KMS-11 (cell line): ENCODE measurements around the gene HACD4.

Experiments
- H2AFZ ChIP-seq: fragments of 200-600 bp; sonication (generic); 2 replicates; pipeline ENCODE4 v1.6.1; 2016; ENCODE audit warnings: antibody characterized with exemption, mixed run types, low read depth
- H3K27ac ChIP-seq: fragments of 200-600 bp; sonication (generic); 2 replicates; pipeline ENCODE4 v1.6.1; 2016; ENCODE audit warnings: mild to moderate bottlenecking, mixed run types
- H3K27me3 ChIP-seq: fragments of 200-600 bp; sonication (generic); 2 replicates; pipeline ENCODE4 v1.6.1; 2017; ENCODE audit warnings: mild to moderate bottlenecking, low read depth, mixed run types, moderate library complexity; ENCODE audit not compliant: insufficient read depth
- H3K36me3 ChIP-seq: fragments of 200-600 bp; sonication (generic); 2 replicates; pipeline ENCODE4 v1.6.1; 2017; ENCODE audit warnings: mild to moderate bottlenecking, mixed run types; ENCODE audit not compliant: insufficient read depth
- H3K4me1 ChIP-seq: fragments of 200-600 bp; sonication (generic); 2 replicates; pipeline ENCODE4 v1.6.1; 2016; ENCODE audit warnings: mild to moderate bottlenecking, low read depth, mixed run types; ENCODE audit not compliant: poor library complexity, severe bottlenecking
- H3K4me2 ChIP-seq: fragments of 200-600 bp; sonication (generic); 2 replicates; pipeline ENCODE4 v1.7.0; 2016; ENCODE audit warnings: mild to moderate bottlenecking, mixed run types
- H3K4me3 ChIP-seq: fragments of 200-600 bp; sonication (generic); IDR thresholded peaks from 2 replicates; pipeline ENCODE4 v1.6.1; 2017; ENCODE audit warnings: low read depth, low read length, mixed read lengths; ENCODE audit not compliant: insufficient read depth
- H3K79me2 ChIP-seq: fragments of 200-600 bp; sonication (generic); 2 replicates; pipeline ENCODE4 v1.6.1; 2016; ENCODE audit warnings: low read depth, mixed run types; ENCODE audit not compliant: insufficient read depth
- H3K9ac ChIP-seq: fragments of 200-600 bp; sonication (generic); 2 replicates; pipeline ENCODE4 v1.6.1; 2016; ENCODE audit warnings: mild to moderate bottlenecking, mixed run types
- H4K20me1 ChIP-seq: fragments of 200-600 bp; sonication (generic); 2 replicates; pipeline ENCODE4 v1.6.1; 2016; ENCODE audit warnings: mild to moderate bottlenecking, mixed run types; ENCODE audit not compliant: insufficient read depth
- TF ChIP-seq, protein P1 (sequence below): fragments of 200-600 bp; sonication (generic); conservative IDR thresholded peaks from 2 replicates; pipeline ENCODE4 v1.6.1; 2017; ENCODE audit warnings: low read depth, mild to moderate bottlenecking, antibody characterized with exemption, low read length, moderate library complexity, mixed read lengths

The HACD4 gene

DNA sequence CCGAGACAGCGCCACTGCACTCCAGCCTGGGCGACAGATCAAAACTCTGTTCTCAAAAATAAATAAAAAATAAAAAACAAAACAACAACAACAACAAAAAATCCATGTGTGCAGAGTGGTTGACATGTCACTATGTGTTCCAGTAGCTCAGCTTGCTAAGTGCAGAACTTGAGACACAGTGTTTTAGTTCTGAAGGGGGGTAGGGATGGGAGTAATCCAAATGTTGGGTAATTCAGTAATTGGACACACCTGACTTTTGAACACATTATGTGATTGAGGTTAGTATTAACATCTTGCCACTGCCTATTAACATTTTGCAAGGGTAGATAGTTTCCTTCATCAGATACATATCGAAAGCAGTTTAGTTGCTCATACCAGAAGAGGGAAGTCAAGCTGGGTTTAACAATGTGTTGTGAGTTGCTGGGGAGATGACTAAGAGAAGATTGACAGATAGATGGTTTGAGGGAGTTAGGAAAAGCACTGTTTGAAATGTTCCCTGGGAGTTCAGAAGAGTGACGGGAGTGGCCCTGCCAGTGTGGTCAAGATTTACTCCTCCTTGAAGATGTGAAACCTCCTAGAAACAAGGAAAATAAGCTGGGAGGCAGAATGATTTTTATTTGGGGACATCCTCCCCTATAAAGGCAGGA, 928 bp downstream of the HACD4 start:
- Histone ChIP-seq H3K27me3 (no peaks in the 10 kb centered on the region), H4K20me1 (no peaks in the 10 kb centered on the region), H3K79me2 (no peaks in the 10 kb centered on the region), H3K9ac (no peak overlapping the region), H3K4me2 (no peak overlapping the region), H3K27ac (no peak overlapping the region), H3K4me1 (no peaks in the 10 kb centered on the region), H3K4me3 (no peak overlapping the region), H2AFZ (no peak overlapping the region), H3K36me3 (no peaks in the 10 kb centered on the region)
- TF ChIP-seq, protein P1, sequence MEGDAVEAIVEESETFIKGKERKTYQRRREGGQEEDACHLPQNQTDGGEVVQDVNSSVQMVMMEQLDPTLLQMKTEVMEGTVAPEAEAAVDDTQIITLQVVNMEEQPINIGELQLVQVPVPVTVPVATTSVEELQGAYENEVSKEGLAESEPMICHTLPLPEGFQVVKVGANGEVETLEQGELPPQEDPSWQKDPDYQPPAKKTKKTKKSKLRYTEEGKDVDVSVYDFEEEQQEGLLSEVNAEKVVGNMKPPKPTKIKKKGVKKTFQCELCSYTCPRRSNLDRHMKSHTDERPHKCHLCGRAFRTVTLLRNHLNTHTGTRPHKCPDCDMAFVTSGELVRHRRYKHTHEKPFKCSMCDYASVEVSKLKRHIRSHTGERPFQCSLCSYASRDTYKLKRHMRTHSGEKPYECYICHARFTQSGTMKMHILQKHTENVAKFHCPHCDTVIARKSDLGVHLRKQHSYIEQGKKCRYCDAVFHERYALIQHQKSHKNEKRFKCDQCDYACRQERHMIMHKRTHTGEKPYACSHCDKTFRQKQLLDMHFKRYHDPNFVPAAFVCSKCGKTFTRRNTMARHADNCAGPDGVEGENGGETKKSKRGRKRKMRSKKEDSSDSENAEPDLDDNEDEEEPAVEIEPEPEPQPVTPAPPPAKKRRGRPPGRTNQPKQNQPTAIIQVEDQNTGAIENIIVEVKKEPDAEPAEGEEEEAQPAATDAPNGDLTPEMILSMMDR: no peak

DNA sequence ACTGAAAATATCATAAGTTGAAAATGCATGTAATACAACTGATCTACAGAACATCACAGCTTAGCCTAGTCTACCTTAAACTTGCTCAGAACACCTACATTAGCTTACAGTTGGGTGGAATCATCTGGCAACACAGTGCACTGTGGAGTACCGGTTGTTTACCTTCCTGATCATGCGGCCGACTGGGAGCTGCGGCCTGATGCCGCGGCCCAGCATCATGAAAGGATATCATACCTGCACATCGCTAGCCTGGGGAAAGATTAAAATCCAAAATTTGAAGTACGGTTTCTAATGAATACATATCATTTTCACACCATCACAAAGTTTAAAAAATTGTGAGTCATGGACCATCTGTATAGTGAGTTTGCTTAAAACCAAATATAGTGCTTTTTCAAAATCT, 1.8 kb downstream of the HACD4 start:
- TF ChIP-seq, protein P1: no peak
- no peak overlapping the region for H3K27ac ChIP-seq
- H4K20me1 ChIP-seq: no peaks in the 10 kb centered on the region
- H3K36me3 ChIP-seq: no peaks in the 10 kb centered on the region
- H3K4me2 ChIP-seq: no peak overlapping the region
- no peak overlapping the region for H3K9ac ChIP-seq
- H3K27me3 ChIP-seq: no peaks in the 10 kb centered on the region
- no peak overlapping the region for H2AFZ ChIP-seq
- H3K79me2 ChIP-seq: no peaks in the 10 kb centered on the region
- no peaks in the 10 kb centered on the region for H3K4me1 ChIP-seq
- no peak overlapping the region for H3K4me3 ChIP-seq

DNA sequence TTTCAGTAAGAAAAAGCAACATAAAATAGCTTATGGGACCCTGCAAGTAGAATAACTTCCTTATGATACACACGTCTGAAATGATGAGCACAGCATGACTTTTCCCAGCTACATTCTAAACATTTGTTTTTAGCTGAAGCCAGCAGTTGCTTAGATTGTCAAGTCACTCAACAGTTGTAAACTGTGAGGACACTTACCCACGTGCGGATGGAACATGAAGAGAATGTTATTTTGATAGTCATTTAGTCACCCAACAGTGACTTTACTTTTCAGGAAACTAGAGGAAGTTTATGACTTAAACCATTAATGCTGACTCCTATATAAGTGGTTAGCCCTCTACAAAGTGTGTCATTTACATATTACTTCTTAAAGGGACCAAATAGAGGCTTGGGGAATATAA, 3.0 kb downstream of the HACD4 start:
- no peak overlapping the region for H2AFZ ChIP-seq

DNA sequence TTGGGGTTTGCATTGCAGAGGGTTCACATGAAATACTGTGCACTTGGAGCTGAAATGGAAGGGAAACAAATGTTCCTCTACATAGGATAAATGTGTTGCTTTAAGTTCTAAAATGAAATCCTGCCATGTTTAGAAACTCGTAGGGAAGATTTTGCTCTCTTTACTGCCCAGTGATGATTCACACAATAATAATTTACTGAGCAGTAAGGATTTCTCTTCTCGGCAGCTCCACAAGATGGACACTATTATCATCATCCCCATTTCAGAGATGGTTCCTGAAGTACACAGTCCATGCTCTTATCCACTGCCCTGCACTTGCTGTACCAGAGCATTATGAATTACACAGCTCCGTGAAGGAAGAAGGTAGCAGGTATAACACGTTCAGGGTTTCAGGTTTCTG, 4.1 kb downstream of the HACD4 start:
- Histone ChIP-seq H3K27me3 (no peaks in the 10 kb centered on the region), H3K4me3 (no peak overlapping the region), H2AFZ (no peak overlapping the region), H4K20me1 (no peaks in the 10 kb centered on the region), H3K9ac (no peak overlapping the region), H3K27ac (no peak overlapping the region), H3K4me1 (no peaks in the 10 kb centered on the region), H3K36me3 (no peaks in the 10 kb centered on the region), H3K4me2 (no peak overlapping the region), H3K79me2 (no peaks in the 10 kb centered on the region)
- TF ChIP-seq, protein P1: no peak

More for the DNA sequence above, 3.0 kb downstream of the HACD4 start:
- Histone ChIP-seq H3K4me3 (no peak overlapping the region), H3K36me3 (no peaks in the 10 kb centered on the region), H3K27ac (no peak overlapping the region), H3K4me1 (no peaks in the 10 kb centered on the region), H4K20me1 (no peaks in the 10 kb centered on the region), H3K4me2 (no peak overlapping the region), H3K9ac (no peak overlapping the region), H3K79me2 (no peaks in the 10 kb centered on the region), H3K27me3 (no peaks in the 10 kb centered on the region)
- TF ChIP-seq, protein P1: no peak
